Neural progenitor cell (in vitro differentiated cells): ENCODE data around the gene QKI. TPM values are rescaled to one million over a fixed set of nuclear protein-coding genes. Genes with fewer than 3 reads are reported as not detected.
"Not testable (repeated sequence)": the region's sequence is repeated elsewhere in the genome, so short reads cannot be mapped to it uniquely, and the experiment has no call there.

ENCODE experiments used
- DNase-seq: peaks from one replicate; pipeline ENCODE4 v3.0.0-alpha.2; 2016; ENCODE audit warnings: low spot score
- H2AFZ ChIP-seq: fragments of 200-600 bp; sonication (generic); replicated peaks from 2 replicates; pipeline ENCODE4 v1.6.1; 2016; ENCODE audit warnings: antibody characterized with exemption
- H3F3A ChIP-seq: fragments of 200-600 bp; sonication (generic); 2 replicates; pipeline ENCODE4 v1.6.1; 2016; ENCODE audit warnings: antibody characterized with exemption, low read depth
- H3K27ac ChIP-seq: fragments of 200-600 bp; sonication (generic); 2 replicates; pipeline ENCODE4 v1.5.1; 2016; ENCODE audit warnings: mild to moderate bottlenecking
- H3K27me3 ChIP-seq: fragments of 200-600 bp; sonication (generic); 2 replicates; pipeline ENCODE4 v1.6.1; 2016; ENCODE audit warnings: mild to moderate bottlenecking, moderate library complexity
- H3K36me3 ChIP-seq: fragments of 200-600 bp; sonication (generic); 2 replicates; pipeline ENCODE4 v1.5.1; 2016
- H3K4me1 ChIP-seq: fragments of 200-600 bp; sonication (generic); 2 replicates; pipeline ENCODE4 v1.6.1; 2016; ENCODE audit warnings: mixed run types
- H3K4me2 ChIP-seq: fragments of 200-600 bp; sonication (generic); 2 replicates; pipeline ENCODE4 v1.6.1; 2016
- H3K4me3 ChIP-seq: fragments of 200-600 bp; sonication (generic); 2 replicates; pipeline ENCODE4 v1.5.1; 2016
- H3K79me2 ChIP-seq: fragments of 200-600 bp; sonication (generic); 2 replicates; pipeline ENCODE4 v1.6.1; 2016; ENCODE audit warnings: low read depth
- H3K9ac ChIP-seq: fragments of 200-600 bp; sonication (generic); 2 replicates; pipeline ENCODE4 v1.6.1; 2016
- H3K9me3 ChIP-seq: fragments of 200-600 bp; sonication (generic); 2 replicates; pipeline ENCODE4 v1.5.1; 2016; ENCODE audit warnings: low read depth
- H4K20me1 ChIP-seq: fragments of 200-600 bp; sonication (generic); 2 replicates; pipeline ENCODE4 v1.6.1; 2016; ENCODE audit warnings: low read depth
- H3K27ac Mint-ChIP-seq: 3 replicates; pipeline ENCODE4 v1.8.0; 2021; ENCODE audit warnings: mixed read lengths
- H3K27me3 Mint-ChIP-seq: 2 replicates; pipeline ENCODE4 v1.8.0; 2022; ENCODE audit warnings: low read depth, mild to moderate bottlenecking, inconsistent platforms, moderate library complexity, mixed read lengths; ENCODE audit not compliant: insufficient read depth
- H3K36me3 Mint-ChIP-seq: 3 replicates; pipeline ENCODE4 v1.8.0; 2021; ENCODE audit warnings: mixed read lengths
- H3K4me1 Mint-ChIP-seq: 3 replicates; pipeline ENCODE4 v1.8.0; 2021; ENCODE audit warnings: mixed read lengths
- H3K4me3 Mint-ChIP-seq: 3 replicates; pipeline ENCODE4 v1.8.0; 2021; ENCODE audit warnings: mild to moderate bottlenecking, moderate library complexity, mixed read lengths
- H3K9me3 Mint-ChIP-seq: 3 replicates; pipeline ENCODE4 v1.8.0; 2020; ENCODE audit warnings: mixed read lengths
- EZH2 ChIP-seq: fragments of 200-600 bp; sonication (generic); IDR thresholded peaks from 2 replicates; pipeline ENCODE4 v1.6.1; 2017; ENCODE audit warnings: antibody characterized with exemption, mild to moderate bottlenecking, moderate library complexity
- EZH2phosphoT487 ChIP-seq: fragments of 200-600 bp; sonication (generic); IDR thresholded peaks from 2 replicates; pipeline ENCODE4 v1.6.1; 2017; ENCODE audit warnings: antibody characterized with exemption
- total RNA-seq: library from RNA; depleted of rRNA; stranded (reverse); fragments of >200 nt; gene quantifications from 2 replicates; pipeline ENCODE4 v1.2.3, GENCODE V29; 2015; ENCODE audit warnings: low replicate concordance
- TF ChIP-seq, protein P1 (sequence below): fragments of 200-600 bp; sonication (generic); IDR thresholded peaks from 2 replicates; pipeline ENCODE4 v1.5.1; 2017; ENCODE audit warnings: antibody characterized with exemption, mild to moderate bottlenecking

Gene QKI
- total RNA-seq, 1 donor from 2014 or later: 212 TPM

DNA sequence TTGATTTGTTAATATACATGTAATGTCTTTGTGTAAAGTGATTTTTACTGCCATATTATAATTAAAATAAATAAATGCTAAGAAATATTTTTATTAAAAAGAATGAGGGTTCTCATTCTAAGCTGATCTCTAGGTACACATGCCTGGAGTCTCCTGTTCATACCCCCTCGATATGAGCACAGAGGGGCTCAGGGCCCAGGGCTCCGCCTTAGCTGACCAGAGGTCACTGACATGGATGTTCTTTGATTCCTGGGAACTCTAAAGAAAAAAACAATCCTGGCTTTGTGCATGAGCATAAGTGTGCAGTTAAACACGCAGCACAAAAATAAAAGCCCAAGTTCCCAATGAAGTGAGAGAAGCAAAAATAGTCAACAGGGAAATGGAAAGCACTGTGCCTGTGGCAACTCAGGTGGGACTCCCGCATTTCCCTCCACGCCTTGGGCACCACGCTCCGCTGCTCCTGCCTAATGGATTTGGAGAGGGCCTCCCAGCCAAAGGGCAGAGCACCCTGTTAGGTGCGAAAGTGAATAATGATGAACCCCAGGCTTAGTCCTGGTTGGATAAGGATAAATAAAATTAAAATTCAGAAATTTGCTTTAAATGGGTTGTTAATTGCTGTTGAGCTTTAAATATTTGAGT lies 33.3 kb upstream of the QKI start:
- H3K4me2 ChIP-seq: no peak overlapping the region
- no peak overlapping the region for H3K4me3 Mint-ChIP-seq
- no peaks in the 10 kb centered on the region for H3K9me3 ChIP-seq
- no peaks in the 10 kb centered on the region for H3K79me2 ChIP-seq
- peaks cover 3% of the 10 kb centered on the region for H3K9me3 Mint-ChIP-seq
- H3K4me3 ChIP-seq: no peak overlapping the region
- H3K27me3 ChIP-seq: no peaks in the 10 kb centered on the region
- H3K27ac ChIP-seq: no peak overlapping the region
- no peaks in the 10 kb centered on the region for H3K36me3 Mint-ChIP-seq
- no peak overlapping the region for H2AFZ ChIP-seq
- peak overlapping the region; percentile 44 for H3K27ac Mint-ChIP-seq
- no peaks in the 10 kb centered on the region for H4K20me1 ChIP-seq
- peaks cover 5% of the 10 kb centered on the region for H3K4me1 ChIP-seq
- DNase-seq: no peak
- TF ChIP-seq EZH2 (no peak), EZH2phosphoT487 (no peak)
- TF ChIP-seq, protein P1, sequence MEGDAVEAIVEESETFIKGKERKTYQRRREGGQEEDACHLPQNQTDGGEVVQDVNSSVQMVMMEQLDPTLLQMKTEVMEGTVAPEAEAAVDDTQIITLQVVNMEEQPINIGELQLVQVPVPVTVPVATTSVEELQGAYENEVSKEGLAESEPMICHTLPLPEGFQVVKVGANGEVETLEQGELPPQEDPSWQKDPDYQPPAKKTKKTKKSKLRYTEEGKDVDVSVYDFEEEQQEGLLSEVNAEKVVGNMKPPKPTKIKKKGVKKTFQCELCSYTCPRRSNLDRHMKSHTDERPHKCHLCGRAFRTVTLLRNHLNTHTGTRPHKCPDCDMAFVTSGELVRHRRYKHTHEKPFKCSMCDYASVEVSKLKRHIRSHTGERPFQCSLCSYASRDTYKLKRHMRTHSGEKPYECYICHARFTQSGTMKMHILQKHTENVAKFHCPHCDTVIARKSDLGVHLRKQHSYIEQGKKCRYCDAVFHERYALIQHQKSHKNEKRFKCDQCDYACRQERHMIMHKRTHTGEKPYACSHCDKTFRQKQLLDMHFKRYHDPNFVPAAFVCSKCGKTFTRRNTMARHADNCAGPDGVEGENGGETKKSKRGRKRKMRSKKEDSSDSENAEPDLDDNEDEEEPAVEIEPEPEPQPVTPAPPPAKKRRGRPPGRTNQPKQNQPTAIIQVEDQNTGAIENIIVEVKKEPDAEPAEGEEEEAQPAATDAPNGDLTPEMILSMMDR: no peak
- H3K27me3 Mint-ChIP-seq: peaks cover 7% of the 10 kb centered on the region
- no peak overlapping the region for H3K9ac ChIP-seq
- H3K36me3 ChIP-seq: no peaks in the 10 kb centered on the region
- H3F3A ChIP-seq: no peaks in the 10 kb centered on the region
- H3K4me1 Mint-ChIP-seq: peaks cover 32% of the 10 kb centered on the region

DNA sequence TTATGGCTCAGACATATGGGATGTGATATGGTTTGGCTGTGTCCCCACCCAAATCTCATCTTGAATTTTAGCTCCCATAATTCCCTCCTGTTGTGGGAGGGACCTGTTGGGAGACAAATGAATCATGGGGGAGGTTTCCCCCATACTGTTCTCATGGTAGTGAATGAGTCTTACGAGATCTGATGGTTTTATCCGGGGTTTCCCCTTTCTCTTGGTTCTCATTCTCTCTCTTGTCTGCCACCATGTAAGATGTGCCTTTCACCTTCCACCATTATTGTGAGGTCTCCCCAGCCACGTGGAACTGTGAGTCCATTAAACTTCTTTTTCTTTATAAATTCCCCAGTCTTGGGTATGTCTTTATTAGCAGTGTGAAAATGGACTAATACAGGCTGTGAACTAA lies 31.1 kb upstream of the QKI start:
- not testable (repeated sequence) for H3K27me3 ChIP-seq, H3K4me3 ChIP-seq, H3K27ac ChIP-seq, H3K27ac Mint-ChIP-seq, H3K36me3 Mint-ChIP-seq, DNase-seq, H3K9me3 Mint-ChIP-seq, H2AFZ ChIP-seq, H3F3A ChIP-seq, H3K27me3 Mint-ChIP-seq, H3K9me3 ChIP-seq, H3K79me2 ChIP-seq, H3K36me3 ChIP-seq, H4K20me1 ChIP-seq, H3K9ac ChIP-seq, H3K4me3 Mint-ChIP-seq, H3K4me2 ChIP-seq
- peaks cover 11% of the 10 kb centered on the region for H3K4me1 ChIP-seq
- peaks cover 32% of the 10 kb centered on the region for H3K4me1 Mint-ChIP-seq

DNA sequence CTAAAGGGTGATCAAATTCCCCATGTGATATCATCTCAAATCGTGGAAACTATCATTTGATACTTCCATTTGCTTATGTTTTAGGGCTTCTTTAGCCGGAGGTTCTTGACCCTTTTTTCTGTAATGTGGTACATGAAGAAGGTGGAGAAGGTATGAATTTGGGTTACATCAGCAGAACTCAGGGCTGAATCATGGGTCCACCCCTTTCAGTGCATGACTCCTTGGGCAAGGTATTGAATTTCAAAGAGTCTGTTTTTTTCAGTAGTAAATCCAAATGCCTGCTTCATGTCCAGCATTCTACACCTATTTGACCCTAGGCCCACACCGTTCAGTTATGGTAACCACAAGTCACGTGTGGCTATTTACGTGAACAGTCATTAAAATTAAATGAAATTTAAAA lies 30.6 kb upstream of the QKI start:
- no peak overlapping the region for H3K9ac ChIP-seq
- TF ChIP-seq, protein P1: no peak
- H3K4me1 Mint-ChIP-seq: peaks cover 32% of the 10 kb centered on the region
- no peak overlapping the region for H3K4me3 ChIP-seq
- no peak overlapping the region for H3K27ac Mint-ChIP-seq
- H3K27me3 Mint-ChIP-seq: peaks cover 7% of the 10 kb centered on the region
- H3K36me3 ChIP-seq: no peaks in the 10 kb centered on the region
- H2AFZ ChIP-seq: no peak overlapping the region
- H3K4me2 ChIP-seq: no peak overlapping the region
- no peaks in the 10 kb centered on the region for H3K27me3 ChIP-seq
- H3K36me3 Mint-ChIP-seq: no peaks in the 10 kb centered on the region
- no peaks in the 10 kb centered on the region for H4K20me1 ChIP-seq
- no peak overlapping the region for H3K27ac ChIP-seq
- DNase-seq: no peak
- no peaks in the 10 kb centered on the region for H3K9me3 Mint-ChIP-seq
- H3K4me1 ChIP-seq: peaks cover 11% of the 10 kb centered on the region
- no peaks in the 10 kb centered on the region for H3K9me3 ChIP-seq
- no peak overlapping the region for H3K4me3 Mint-ChIP-seq
- no peaks in the 10 kb centered on the region for H3K79me2 ChIP-seq
- H3F3A ChIP-seq: no peaks in the 10 kb centered on the region

DNA sequence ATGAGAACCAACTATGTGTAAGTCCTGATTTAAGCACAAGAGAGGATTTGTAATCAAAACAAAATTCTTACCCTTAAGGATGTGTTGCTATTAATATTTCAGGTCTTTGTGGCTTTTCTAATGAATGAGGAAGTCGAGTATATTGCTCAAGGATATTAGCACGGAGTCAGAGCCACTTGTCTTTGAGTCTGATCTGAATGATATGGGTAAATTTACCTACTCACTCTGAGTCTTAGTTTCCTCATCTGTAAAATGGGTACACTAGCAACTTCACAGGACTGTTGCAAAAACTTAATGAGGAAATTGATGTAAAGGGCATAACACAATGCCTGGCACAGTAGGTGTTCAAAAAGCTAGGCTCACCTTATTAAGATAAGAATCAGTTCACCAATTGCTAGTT lies 30.0 kb upstream of the QKI start:
- peaks cover 11% of the 10 kb centered on the region for H3K4me1 ChIP-seq
- H3K4me2 ChIP-seq: no peak overlapping the region
- no peaks in the 10 kb centered on the region for H3K79me2 ChIP-seq
- H3K36me3 ChIP-seq: no peaks in the 10 kb centered on the region
- Mint-ChIP-seq H3K27ac (no peak overlapping the region), H3K27me3 (peaks cover 7% of the 10 kb centered on the region), H3K4me1 (peaks cover 34% of the 10 kb centered on the region), H3K36me3 (no peaks in the 10 kb centered on the region), H3K9me3 (no peaks in the 10 kb centered on the region), H3K4me3 (no peak overlapping the region)
- H3K27me3 ChIP-seq: no peaks in the 10 kb centered on the region
- no peak for DNase-seq
- H3K27ac ChIP-seq: no peak overlapping the region
- H3F3A ChIP-seq: no peaks in the 10 kb centered on the region
- H3K9me3 ChIP-seq: no peaks in the 10 kb centered on the region
- no peak overlapping the region for H3K4me3 ChIP-seq
- TF ChIP-seq EZH2: no peak
- TF ChIP-seq, protein P1: no peak
- no peak for TF ChIP-seq EZH2phosphoT487
- no peak overlapping the region for H3K9ac ChIP-seq
- no peaks in the 10 kb centered on the region for H4K20me1 ChIP-seq
- H2AFZ ChIP-seq: no peak overlapping the region

DNA sequence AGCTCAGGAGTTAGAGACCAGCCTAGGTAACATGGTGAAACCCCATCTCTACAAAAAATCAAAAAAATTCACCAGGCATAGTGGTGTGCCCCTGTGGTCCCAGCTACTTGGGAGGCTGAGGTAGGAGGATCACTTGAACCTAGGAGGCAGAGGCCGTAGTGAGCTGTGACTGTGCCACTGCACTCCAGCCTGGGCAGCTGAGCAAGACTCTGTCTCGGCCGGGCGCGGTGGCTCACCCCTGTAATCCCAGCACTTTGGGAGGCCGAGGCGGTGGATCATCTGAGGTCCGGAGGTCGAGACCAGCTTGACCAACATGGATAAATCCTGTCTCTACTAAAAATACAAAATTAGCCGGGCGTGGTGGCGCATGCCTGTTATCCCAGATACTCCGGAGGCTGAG lies 29.0 kb upstream of the QKI start:
- not testable (repeated sequence) for H3K36me3 Mint-ChIP-seq, H3F3A ChIP-seq, H3K79me2 ChIP-seq, H3K4me3 Mint-ChIP-seq, H4K20me1 ChIP-seq, H3K9me3 ChIP-seq, H2AFZ ChIP-seq, H3K27me3 ChIP-seq, H3K27me3 Mint-ChIP-seq, DNase-seq, H3K9me3 Mint-ChIP-seq, H3K27ac ChIP-seq, H3K36me3 ChIP-seq, H3K4me2 ChIP-seq, H3K27ac Mint-ChIP-seq, H3K4me3 ChIP-seq, H3K9ac ChIP-seq
- peaks cover 11% of the 10 kb centered on the region for H3K4me1 ChIP-seq
- H3K4me1 Mint-ChIP-seq: peaks cover 35% of the 10 kb centered on the region
